A673 (cell line): Measurements from ENCODE around the gene SLC7A5. TPM values are rescaled to one million over a fixed set of nuclear protein-coding genes. Genes with fewer than 3 reads are reported as not detected.
"Not testable (repeated sequence)": the region's sequence is repeated elsewhere in the genome, so short reads cannot be mapped to it uniquely, and the experiment has no call there.

Experiments
- BruUV-seq: library from RNA; stranded (reverse); fragments of 400-500 nt; replicated peaks from 2 replicates; lab custom pipeline; 2021; lab: Mats Ljungman, UMichigan
- CTCF ChIA-PET: fragments of 300-600 bp; sonication (Branson Sonifier 250); formaldehyde crosslinking; loops from one replicate; lab custom pipeline; 2022; ENCODE audit warnings: antibody characterized with exemption; lab: Charles Lee
- POLR2A ChIA-PET: fragments of 300-600 bp; sonication (Branson Sonifier 250); formaldehyde crosslinking; loops from one replicate; lab custom pipeline; 2022; ENCODE audit warnings: antibody characterized with exemption; ENCODE audit not compliant: low non-redundant PET; lab: Charles Lee
- DNase-seq: peaks from one replicate; pipeline ENCODE4 v3.0.0-alpha.2; 2015; ENCODE audit warnings: low spot score
- H3K27ac ChIP-seq: fragments of 200-600 bp; sonication (generic); 2 replicates; pipeline ENCODE4 v1.5.1; 2016; ENCODE audit warnings: mixed run types, low read depth, mild to moderate bottlenecking, mixed read lengths, antibody characterized with exemption, low read length; ENCODE audit not compliant: poor library complexity, severe bottlenecking
- H3K27me3 ChIP-seq: fragments of 200-600 bp; sonication (generic); replicated peaks from 2 replicates; pipeline ENCODE4 v1.6.1; 2017; ENCODE audit warnings: mixed run types, low read depth, mild to moderate bottlenecking, mixed read lengths, antibody characterized with exemption, low read length; ENCODE audit not compliant: insufficient read depth, poor library complexity
- H3K36me3 ChIP-seq: fragments of 200-600 bp; sonication (generic); 2 replicates; pipeline ENCODE4 v1.6.1; 2016; ENCODE audit warnings: mixed run types, mild to moderate bottlenecking, mixed read lengths, antibody characterized with exemption, low read length; ENCODE audit not compliant: insufficient read depth, poor library complexity, severe bottlenecking
- H3K4me1 ChIP-seq: fragments of 200-600 bp; sonication (generic); 2 replicates; pipeline ENCODE4 v1.6.1; 2017; ENCODE audit warnings: mixed run types, mild to moderate bottlenecking, mixed read lengths, antibody characterized with exemption, low read length; ENCODE audit not compliant: insufficient read depth, poor library complexity, severe bottlenecking
- H3K4me3 ChIP-seq: fragments of 200-600 bp; sonication (generic); 2 replicates; pipeline ENCODE4 v1.5.1; 2016; ENCODE audit warnings: low read depth, mixed run types, mild to moderate bottlenecking, mixed read lengths, low read length; ENCODE audit not compliant: poor library complexity, severe bottlenecking
- H3K9me3 ChIP-seq: fragments of 200-600 bp; sonication (generic); 2 replicates; pipeline ENCODE4 v1.6.1; 2016; ENCODE audit warnings: mixed run types, low read depth, mild to moderate bottlenecking, mixed read lengths, antibody characterized with exemption, low read length; ENCODE audit not compliant: poor library complexity, severe bottlenecking
- EZH2 ChIP-seq: fragments of 200-600 bp; sonication (generic); IDR thresholded peaks from 2 replicates; pipeline ENCODE4 v1.6.1; 2017; ENCODE audit warnings: borderline replicate concordance, low read depth, mild to moderate bottlenecking, mixed read lengths, antibody characterized with exemption, low read length; ENCODE audit not compliant: poor library complexity, severe bottlenecking
- intact Hi-C: fragments of 100-400 bp; cut with micrococcal nuclease; formaldehyde crosslinking; loops from one replicate; pipeline ENCODE4 v1.10.0; 2022; ENCODE audit not compliant: unreplicated experiment
- total RNA-seq: library from RNA; stranded (reverse); gene quantifications from 2 replicates; pipeline ENCODE4 v1.2.3, GENCODE V29; 2021
- TF ChIP-seq, protein P1 (sequence below): fragments of 300-800, 200-600 bp; sonication (generic); conservative IDR thresholded peaks from 2 replicates; pipeline ENCODE4 v1.5.1; 2017; ENCODE audit warnings: low read depth, mild to moderate bottlenecking, antibody characterized with exemption, low read length, moderate library complexity, mixed read lengths

The SLC7A5 gene
- total RNA-seq, 1 experiment from 2014 or later = 371 TPM

DNA sequence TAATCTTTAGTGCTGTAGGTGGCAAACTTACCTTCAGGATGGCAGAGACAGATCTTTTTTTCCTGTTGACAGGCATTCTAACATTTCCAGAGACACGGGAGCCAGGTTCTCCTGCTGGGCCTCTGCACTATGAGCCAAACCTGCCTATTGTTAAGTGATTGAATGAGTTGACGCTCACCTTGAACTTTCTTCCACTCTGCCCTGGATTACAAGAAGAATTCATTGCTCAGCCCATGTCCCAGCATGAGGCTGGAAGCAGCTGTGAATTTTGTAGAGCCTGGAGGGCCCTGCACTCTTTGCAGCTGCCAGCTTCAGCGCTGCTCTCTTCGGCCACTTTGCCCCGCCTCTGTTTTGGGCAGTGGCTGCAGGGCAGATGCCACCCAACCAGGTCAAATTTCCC lies 9.4 kb upstream of the SLC7A5 start:
- H3K27me3 ChIP-seq = no peaks in the 10 kb centered on the region
- H3K4me1 ChIP-seq = peaks cover 10% of the 10 kb centered on the region
- CTCF ChIA-PET = no interaction called here
- no peak overlapping the region for H3K27ac ChIP-seq
- POLR2A ChIA-PET = no interaction called here
- DNase-seq = no peak
- intact Hi-C loops = loop anchor here (10.0 kb wide), 1 partner anchor 294 kb away; no protein-coding TSS in a partner anchor
- no TSS peak for BruUV-seq
- no peak for TF ChIP-seq EZH2
- TF ChIP-seq, protein P1, sequence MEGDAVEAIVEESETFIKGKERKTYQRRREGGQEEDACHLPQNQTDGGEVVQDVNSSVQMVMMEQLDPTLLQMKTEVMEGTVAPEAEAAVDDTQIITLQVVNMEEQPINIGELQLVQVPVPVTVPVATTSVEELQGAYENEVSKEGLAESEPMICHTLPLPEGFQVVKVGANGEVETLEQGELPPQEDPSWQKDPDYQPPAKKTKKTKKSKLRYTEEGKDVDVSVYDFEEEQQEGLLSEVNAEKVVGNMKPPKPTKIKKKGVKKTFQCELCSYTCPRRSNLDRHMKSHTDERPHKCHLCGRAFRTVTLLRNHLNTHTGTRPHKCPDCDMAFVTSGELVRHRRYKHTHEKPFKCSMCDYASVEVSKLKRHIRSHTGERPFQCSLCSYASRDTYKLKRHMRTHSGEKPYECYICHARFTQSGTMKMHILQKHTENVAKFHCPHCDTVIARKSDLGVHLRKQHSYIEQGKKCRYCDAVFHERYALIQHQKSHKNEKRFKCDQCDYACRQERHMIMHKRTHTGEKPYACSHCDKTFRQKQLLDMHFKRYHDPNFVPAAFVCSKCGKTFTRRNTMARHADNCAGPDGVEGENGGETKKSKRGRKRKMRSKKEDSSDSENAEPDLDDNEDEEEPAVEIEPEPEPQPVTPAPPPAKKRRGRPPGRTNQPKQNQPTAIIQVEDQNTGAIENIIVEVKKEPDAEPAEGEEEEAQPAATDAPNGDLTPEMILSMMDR = no peak
- H3K9me3 ChIP-seq = no peaks in the 10 kb centered on the region
- H3K4me3 ChIP-seq = no peak overlapping the region
- H3K36me3 ChIP-seq = no peaks in the 10 kb centered on the region

DNA sequence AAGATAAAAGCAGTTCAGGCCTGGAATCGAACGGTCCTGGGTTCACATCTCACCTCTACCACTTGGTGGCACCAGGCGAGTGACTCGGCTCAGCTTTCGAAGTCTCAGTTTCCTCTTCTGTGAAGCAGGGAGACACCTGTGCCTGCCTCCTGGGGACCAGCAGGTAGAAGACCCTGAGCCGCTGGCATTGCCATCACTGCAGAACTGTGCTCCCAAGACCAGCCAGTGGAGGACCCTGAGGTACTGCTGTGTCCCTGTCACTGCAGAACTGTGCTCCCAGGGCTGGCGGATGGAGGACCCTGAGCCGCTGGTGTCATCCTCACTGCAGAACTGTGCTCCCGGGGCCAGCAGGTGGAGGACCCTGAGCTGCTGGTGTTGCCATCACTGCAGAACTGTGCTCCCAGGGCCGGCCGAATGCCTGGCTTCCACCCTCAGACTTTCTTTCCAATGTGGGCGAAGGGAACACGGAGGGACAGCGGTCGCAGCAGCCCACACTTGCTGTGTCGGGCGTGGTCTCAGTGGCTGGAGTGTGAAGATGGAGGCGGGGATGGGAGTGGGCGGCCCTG lies 8.7 kb upstream of the SLC7A5 start:
- ChIA-PET POLR2A (no interaction called here), CTCF (no interaction called here)
- H3K36me3 ChIP-seq = no peaks in the 10 kb centered on the region
- H3K27me3 ChIP-seq = no peaks in the 10 kb centered on the region
- intact Hi-C loops = loop anchor here (10.0 kb wide), 1 partner anchor 293 kb away; no protein-coding TSS in a partner anchor
- no TSS peak for BruUV-seq
- H3K4me3 ChIP-seq = no peak overlapping the region
- H3K4me1 ChIP-seq = peaks cover 10% of the 10 kb centered on the region
- TF ChIP-seq, protein P1 = 0 out of 2 replicates have a peak, but pooled peaks have one; percentile 29
- no peak for TF ChIP-seq EZH2
- H3K27ac ChIP-seq = no peak overlapping the region
- no peaks in the 10 kb centered on the region for H3K9me3 ChIP-seq
- no peak for DNase-seq

DNA sequence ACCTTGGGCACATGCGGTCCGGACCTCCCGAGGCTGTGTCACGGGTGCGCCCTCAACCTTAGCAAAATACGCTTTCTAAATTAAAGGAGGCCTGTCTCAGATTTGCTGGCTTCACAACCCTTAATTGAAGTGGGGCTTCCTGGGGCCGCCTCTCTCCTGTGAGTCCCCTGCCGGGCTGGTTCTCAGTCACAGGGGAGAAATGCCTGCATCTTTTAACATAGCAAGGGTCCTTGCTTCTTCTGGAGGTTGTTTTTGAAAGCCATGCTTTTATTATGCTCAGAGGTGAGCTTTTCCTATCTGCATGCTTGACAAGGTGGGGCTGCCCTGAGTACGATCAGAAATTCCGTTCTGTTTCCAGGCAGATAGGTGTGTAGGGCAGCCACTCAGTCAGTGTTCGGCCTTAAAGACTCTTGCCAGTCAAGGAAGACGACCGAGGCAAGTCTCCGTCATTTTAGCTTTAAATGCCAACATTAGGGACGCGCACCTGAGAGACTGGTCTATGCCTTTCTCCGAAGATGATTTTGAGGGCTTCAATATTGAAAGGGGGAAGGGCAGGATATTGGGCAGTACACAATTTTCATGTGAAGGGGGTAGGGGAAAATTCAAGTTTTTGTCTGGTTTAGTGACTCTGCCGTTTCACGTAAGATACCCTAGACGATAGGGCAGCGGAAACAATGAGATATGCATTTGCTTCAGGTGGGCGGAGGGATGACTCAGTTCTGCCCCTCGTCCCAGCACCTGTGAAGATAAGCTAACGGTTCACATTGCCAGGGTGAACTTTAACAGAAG lies 5.5 kb upstream of the SLC7A5 start:
- H3K9me3 ChIP-seq = no peaks in the 10 kb centered on the region
- POLR2A ChIA-PET = no interaction called here
- no peaks in the 10 kb centered on the region for H3K27me3 ChIP-seq
- peak overlapping the region; percentile 7 for H3K27ac ChIP-seq
- H3K4me3 ChIP-seq = no peak overlapping the region
- BruUV-seq = no TSS peak
- intact Hi-C loops = loop anchor here (5.0 to 10.0 kb wide), 2 partner anchors 32 to 290 kb away; no protein-coding TSS in a partner anchor
- DNase-seq = peak; percentile 56
- CTCF ChIA-PET = interaction anchor here (0.6 to 1.0 kb wide), 2 partner anchors 24 to 96 kb away, joined by 3 to 4 read pairs; no protein-coding TSS in a partner anchor
- H3K4me1 ChIP-seq = peaks cover 30% of the 10 kb centered on the region
- no peaks in the 10 kb centered on the region for H3K36me3 ChIP-seq
- TF ChIP-seq EZH2 = no peak
- TF ChIP-seq, protein P1 = no peak

DNA sequence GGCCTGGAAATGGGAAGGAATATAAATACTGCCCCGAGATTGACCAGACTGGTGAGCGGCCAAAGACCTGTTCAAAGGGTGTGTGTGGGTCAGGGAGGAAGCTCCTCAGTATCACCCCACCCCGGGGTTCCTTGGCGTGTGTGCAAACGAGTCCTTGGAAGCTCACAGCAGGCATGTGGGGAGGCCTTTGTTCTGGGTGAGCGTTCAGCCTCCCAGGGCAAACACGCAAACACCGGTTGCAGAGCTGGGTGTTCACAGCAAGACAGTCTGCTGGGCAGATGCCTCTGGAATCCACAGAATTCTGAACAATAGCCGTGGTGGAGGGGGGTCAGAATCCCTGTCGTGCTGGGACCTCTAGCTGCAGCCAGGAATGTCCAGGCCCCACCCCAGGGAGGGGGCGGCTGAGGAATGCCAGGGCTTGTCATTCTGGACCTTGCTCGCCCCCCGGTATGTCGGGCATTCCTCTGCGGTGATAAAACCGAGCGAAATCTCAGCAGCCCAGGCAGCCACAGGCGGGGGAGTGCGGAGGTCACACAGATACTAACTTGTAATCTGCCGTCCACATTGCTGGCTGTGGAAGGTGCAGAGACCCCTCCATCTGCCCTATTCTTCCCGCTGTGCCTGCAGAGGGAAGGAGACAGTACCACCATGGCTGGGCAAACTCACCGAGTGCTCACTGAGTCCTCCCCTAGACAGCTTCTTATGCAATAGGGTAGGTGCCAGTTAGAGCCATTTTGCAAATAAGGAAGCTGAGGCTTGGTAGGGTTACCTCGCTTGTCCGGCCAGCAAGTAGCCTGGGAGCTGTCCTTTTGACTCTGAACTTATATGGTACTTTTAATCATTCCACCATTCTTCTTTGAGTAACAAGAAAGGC lies 1.3 kb upstream of the SLC7A5 start:
- H3K36me3 ChIP-seq, H3K27me3 ChIP-seq, BruUV-seq, H3K4me3 ChIP-seq, DNase-seq, H3K9me3 ChIP-seq: not testable (repeated sequence)
- peaks cover 30% of the 10 kb centered on the region for H3K4me1 ChIP-seq
- H3K27ac ChIP-seq = peak overlapping the region; percentile 83
- ChIA-PET POLR2A (interaction anchor here (0.6 to 0.9 kb wide), 3 partner anchors 45 to 98 kb away, joined by 3 to 7 read pairs (median 5); no protein-coding TSS in a partner anchor), CTCF (interaction anchor here (0.9 to 7.7 kb wide), 8 partner anchors 17 to 104 kb away, joined by 3 to 98 read pairs (median 6); partner anchors contain the start of gene BANP)
- intact Hi-C loops = loop anchor here (1.0 to 10.0 kb wide), 3 partner anchors 37 to 286 kb away; no protein-coding TSS in a partner anchor
